IMR-90 (cell line): ENCODE measurements around the gene TM2D1. TPM values are rescaled to one million over a fixed set of nuclear protein-coding genes. Genes with fewer than 3 reads are reported as not detected.

Experiments
- polyA plus RNA-seq, 3 experiments: library from polyadenylated mRNA; depleted of rRNA; stranded (reverse); fragments of >200 nt; gene quantifications; 2 replicates each; pipeline ENCODE4 v1.2.3, GENCODE V29; 2012; ENCODE audit warnings: low replicate concordance in 1 of 3
- total RNA-seq: library from RNA; depleted of rRNA; stranded (reverse); fragments of >200 nt; gene quantifications from 2 replicates; pipeline ENCODE4 v1.2.3, GENCODE V29; 2012; rRNA removed

The TM2D1 gene
- total and polyA plus RNA-seq, 2 of the 4 experiments (the other 2 are of a cell fraction), result 14.3 to 32.7 TPM

Other genes with a start within 250 kb of the TM2D1 start
- 3.4 and 5.3 TPM in 2 replicates for gene PATJ, start 17.3 kb upstream of the TM2D1 start, total RNA-seq
- gene PATJ, start 17.3 kb upstream of the TM2D1 start, polyA plus RNA-seq (2012; rRNA removed), result 1.3 and 2.0 TPM in 2 replicates